SU-DHL-6 (cell line): Measurements from ENCODE around the gene ADGRD2.
A peak's percentile ranks its signal among the peaks of the same experiment; 100 is the strongest.

Source experiments
- H2AFZ ChIP-seq: fragments of 200-600 bp; sonication (generic); 2 replicates; pipeline ENCODE4 v1.6.1; 2014; ENCODE audit warnings: low read depth, mild to moderate bottlenecking, moderate library complexity, mixed read lengths, antibody characterized with exemption, low read length; ENCODE audit not compliant: severe bottlenecking
- H3F3A ChIP-seq: fragments of 200-600 bp; shearing (Covaris generic); 2 replicates; pipeline ENCODE4 v1.6.0; 2016; ENCODE audit warnings: antibody characterized with exemption, mild to moderate bottlenecking; ENCODE audit not compliant: insufficient read depth
- H3K27ac ChIP-seq: fragments of 200-600 bp; sonication (generic); 2 replicates; pipeline ENCODE4 v1.5.1; 2016; ENCODE audit warnings: low read depth, mild to moderate bottlenecking, low read length, moderate library complexity, mixed read lengths
- H3K27me3 ChIP-seq: fragments of 200-600 bp; sonication (generic), shearing (Covaris generic); 2 replicates; pipeline ENCODE4 v1.6.0; 2014; ENCODE audit warnings: mild to moderate bottlenecking, low read length
- H3K36me3 ChIP-seq: fragments of 200-600 bp; sonication (generic); 2 replicates; pipeline ENCODE4 v1.6.1; 2014; ENCODE audit warnings: mild to moderate bottlenecking, low read length, mixed read lengths
- H3K4me2 ChIP-seq: fragments of 300-600, 200-600 bp; shearing (Covaris generic), sonication (generic); 2 replicates; pipeline ENCODE4 v1.6.0; 2014; ENCODE audit warnings: low read length, low read depth, mild to moderate bottlenecking; ENCODE audit not compliant: poor library complexity, severe bottlenecking
- H3K4me3 ChIP-seq: fragments of 200-600 bp; sonication (generic); 2 replicates; pipeline ENCODE4 v1.5.1; 2014; ENCODE audit warnings: antibody characterized with exemption, low read length, mild to moderate bottlenecking, mixed read lengths; ENCODE audit not compliant: insufficient read depth, poor library complexity, severe bottlenecking
- H3K79me2 ChIP-seq: fragments of 200-600 bp; sonication (generic); 2 replicates; pipeline ENCODE4 v1.6.1; 2014; ENCODE audit warnings: mild to moderate bottlenecking, low read length, moderate library complexity; ENCODE audit not compliant: insufficient read depth
- H3K9ac ChIP-seq: fragments of 200-600 bp; sonication (generic); 2 replicates; pipeline ENCODE4 v1.7.0; 2014; ENCODE audit warnings: mild to moderate bottlenecking, low read length
- H3K9me2 ChIP-seq: fragments of 200-600 bp; sonication (generic); replicated peaks from 2 replicates; pipeline ENCODE4 v1.6.1; 2014; ENCODE audit warnings: low read length; ENCODE audit not compliant: insufficient read depth
- H3K9me3 ChIP-seq: fragments of 200-600 bp; sonication (generic); 2 replicates; pipeline ENCODE4 v1.6.1; 2014; ENCODE audit warnings: low read length, mixed read lengths; ENCODE audit not compliant: insufficient read depth
- H4K20me1 ChIP-seq: fragments of 200-600 bp; sonication (generic); 2 replicates; pipeline ENCODE4 v1.6.1; 2014; ENCODE audit warnings: low read depth, mild to moderate bottlenecking, antibody characterized with exemption, low read length, moderate library complexity, mixed read lengths
- EZH2phosphoT487 ChIP-seq: fragments of 200-600 bp; sonication (generic), shearing (Covaris generic); conservative IDR thresholded peaks from 2 replicates; pipeline ENCODE4 v1.6.1; 2018; ENCODE audit warnings: mild to moderate bottlenecking, antibody characterized with exemption, low read length, moderate library complexity, mixed read lengths
- TF ChIP-seq, protein P1 (sequence below): fragments of 200-600 bp; sonication (generic); IDR thresholded peaks from one replicate; pipeline ENCODE4 v1.5.1; 2017; ENCODE audit warnings: antibody characterized with exemption, mild to moderate bottlenecking, low read length, moderate library complexity; ENCODE audit not compliant: insufficient read depth, poor library complexity, severe bottlenecking

ADGRD2 gene

DNA sequence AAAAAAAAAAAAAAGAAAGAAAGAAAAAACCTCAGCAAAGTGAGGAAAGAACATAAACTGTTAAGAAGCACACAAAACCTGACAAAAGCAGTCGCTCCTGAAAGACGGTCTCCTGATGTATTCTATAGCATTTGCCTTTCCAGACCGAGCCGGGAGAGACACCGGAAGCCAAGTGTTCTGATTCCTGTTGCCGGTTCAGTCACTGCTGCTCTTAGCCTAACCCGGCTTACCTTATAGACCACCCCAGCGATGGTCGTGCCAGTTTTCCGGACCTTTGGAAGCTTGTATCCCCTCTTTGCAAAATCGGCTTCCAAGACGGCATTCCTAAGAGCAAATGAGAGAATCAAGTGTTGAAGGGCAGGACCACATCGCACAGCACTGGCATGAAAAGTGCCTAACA lies 35.6 kb upstream of the ADGRD2 start:
- 0 out of 2 replicates have a peak, but pooled peaks cover 5% of the 10 kb centered on the region for H3K9me3 ChIP-seq

DNA sequence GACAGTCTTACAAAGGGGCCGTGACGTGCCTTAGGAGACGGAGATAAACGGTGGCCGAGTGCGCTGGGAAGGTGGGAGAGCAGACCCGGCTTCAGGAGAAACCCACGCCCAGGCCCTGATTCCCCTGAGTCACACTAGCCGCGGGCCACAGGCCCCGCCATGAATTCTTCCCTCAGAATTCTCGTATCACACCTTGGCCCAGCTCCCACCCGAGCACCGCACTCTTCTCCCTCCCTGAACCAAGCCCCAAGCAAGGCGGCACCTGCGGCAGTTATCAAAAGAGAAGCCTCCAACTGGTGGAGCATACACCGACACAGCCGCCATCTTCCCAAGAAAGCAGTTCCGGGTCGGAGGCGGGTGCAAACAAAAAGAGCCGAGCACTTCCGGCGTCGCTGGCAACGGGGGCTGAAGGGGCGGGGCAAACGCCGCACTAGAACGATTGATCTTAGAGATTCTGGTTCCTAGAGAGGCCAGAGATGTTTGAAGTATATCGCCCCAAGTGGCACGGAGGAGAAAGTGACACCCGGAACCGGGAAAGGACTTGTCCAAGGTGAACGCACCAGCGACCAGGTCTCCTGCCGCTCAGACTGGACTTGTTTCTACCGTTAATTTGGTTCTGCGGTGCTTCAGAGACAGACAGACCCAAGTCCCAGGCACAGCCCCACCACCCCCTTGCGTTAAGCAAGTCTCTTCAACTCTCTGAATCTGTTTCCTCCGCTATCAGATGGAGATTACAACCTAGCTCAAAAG lies 35.0 kb upstream of the ADGRD2 start, which contains the start of gene PSMB7:
Gene PSMB7, minus strand, starts transcription at position 341 of the 750 bp plus-strand sequence. Its CDS starts 17 bp downstream, at position 324.
- TF ChIP-seq EZH2phosphoT487, result no peak
- TF ChIP-seq, protein P1, sequence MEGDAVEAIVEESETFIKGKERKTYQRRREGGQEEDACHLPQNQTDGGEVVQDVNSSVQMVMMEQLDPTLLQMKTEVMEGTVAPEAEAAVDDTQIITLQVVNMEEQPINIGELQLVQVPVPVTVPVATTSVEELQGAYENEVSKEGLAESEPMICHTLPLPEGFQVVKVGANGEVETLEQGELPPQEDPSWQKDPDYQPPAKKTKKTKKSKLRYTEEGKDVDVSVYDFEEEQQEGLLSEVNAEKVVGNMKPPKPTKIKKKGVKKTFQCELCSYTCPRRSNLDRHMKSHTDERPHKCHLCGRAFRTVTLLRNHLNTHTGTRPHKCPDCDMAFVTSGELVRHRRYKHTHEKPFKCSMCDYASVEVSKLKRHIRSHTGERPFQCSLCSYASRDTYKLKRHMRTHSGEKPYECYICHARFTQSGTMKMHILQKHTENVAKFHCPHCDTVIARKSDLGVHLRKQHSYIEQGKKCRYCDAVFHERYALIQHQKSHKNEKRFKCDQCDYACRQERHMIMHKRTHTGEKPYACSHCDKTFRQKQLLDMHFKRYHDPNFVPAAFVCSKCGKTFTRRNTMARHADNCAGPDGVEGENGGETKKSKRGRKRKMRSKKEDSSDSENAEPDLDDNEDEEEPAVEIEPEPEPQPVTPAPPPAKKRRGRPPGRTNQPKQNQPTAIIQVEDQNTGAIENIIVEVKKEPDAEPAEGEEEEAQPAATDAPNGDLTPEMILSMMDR, result peak; percentile 75
- peaks cover 19% of the 10 kb centered on the region for H3K79me2 ChIP-seq
- no peaks in the 10 kb centered on the region for H3F3A ChIP-seq
- no peaks in the 10 kb centered on the region for H3K9me2 ChIP-seq
- no peak within 1 kb of the TSS for H3K27ac ChIP-seq
- H3K36me3 ChIP-seq, result peaks cover 22% of the 10 kb centered on the region
- H3K4me2 ChIP-seq, result peak within 1 kb of the TSS; percentile 72
- peak within 1 kb of the TSS; percentile 99 for H2AFZ ChIP-seq
- H3K9ac ChIP-seq, result peak within 1 kb of the TSS; percentile 67
- H3K9me3 ChIP-seq, result 0 out of 2 replicates have a peak, but pooled peaks cover 5% of the 10 kb centered on the region
- peak within 1 kb of the TSS; percentile 87 for H3K4me3 ChIP-seq
- H3K27me3 ChIP-seq, result no peaks in the 10 kb centered on the region
- no peaks in the 10 kb centered on the region for H4K20me1 ChIP-seq

More for the DNA sequence above, 35.6 kb upstream of the ADGRD2 start:
- Histone ChIP-seq H4K20me1 (no peaks in the 10 kb centered on the region), H3F3A (no peaks in the 10 kb centered on the region), H3K4me3 (peak overlapping the region; percentile 87), H3K36me3 (peaks cover 22% of the 10 kb centered on the region), H3K9ac (peak overlapping the region; percentile 67), H3K27ac (no peak overlapping the region), H2AFZ (no peak overlapping the region), H3K27me3 (no peaks in the 10 kb centered on the region), H3K79me2 (peaks cover 19% of the 10 kb centered on the region), H3K4me2 (peak overlapping the region; percentile 72), H3K9me2 (no peaks in the 10 kb centered on the region)
- TF ChIP-seq, protein P1, result no peak
- TF ChIP-seq EZH2phosphoT487, result no peak

DNA sequence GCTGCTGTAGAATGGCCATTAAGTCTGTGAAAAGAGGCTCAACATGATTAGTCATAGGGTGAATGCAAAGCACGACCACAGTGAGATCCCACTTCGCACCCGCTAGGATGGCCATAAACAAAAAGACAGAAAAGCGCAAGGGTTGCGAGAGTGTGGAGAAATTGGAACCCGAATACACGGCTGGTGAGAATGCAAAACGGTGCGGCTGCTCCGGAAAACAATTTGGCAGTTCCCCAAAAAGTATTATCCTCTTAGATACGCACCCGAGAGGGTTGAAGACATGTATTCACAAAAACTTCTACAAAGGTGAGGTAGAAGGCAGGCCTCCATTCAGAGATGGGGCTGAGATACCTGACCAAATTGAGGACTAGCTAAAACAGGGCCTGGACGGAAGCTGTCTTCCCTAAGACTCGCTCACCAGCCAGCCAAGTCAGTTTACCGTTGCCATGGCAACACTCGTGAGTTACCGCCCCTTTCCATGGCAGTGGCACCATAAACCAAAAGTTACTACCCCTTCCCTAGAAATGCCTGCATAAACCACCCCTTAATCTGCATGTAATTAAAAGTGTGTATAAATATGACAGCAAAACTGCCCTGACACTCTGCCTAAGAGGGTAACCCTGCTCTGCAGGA lies 34.3 kb upstream of the ADGRD2 start:
- TF ChIP-seq, protein P1, result no peak
- no peak for TF ChIP-seq EZH2phosphoT487
- no peaks in the 10 kb centered on the region for H3F3A ChIP-seq
- no peak overlapping the region for H3K9ac ChIP-seq
- peak overlapping the region; percentile 40 for H3K4me3 ChIP-seq
- H3K36me3 ChIP-seq, result peaks cover 18% of the 10 kb centered on the region
- 0 out of 2 replicates have a peak, but pooled peaks cover 5% of the 10 kb centered on the region for H3K9me3 ChIP-seq
- peak overlapping the region; percentile 39 for H3K4me2 ChIP-seq
- peaks cover 19% of the 10 kb centered on the region for H3K79me2 ChIP-seq
- no peaks in the 10 kb centered on the region for H3K27me3 ChIP-seq
- no peaks in the 10 kb centered on the region for H4K20me1 ChIP-seq
- H3K9me2 ChIP-seq, result no peaks in the 10 kb centered on the region
- no peak overlapping the region for H3K27ac ChIP-seq
- H2AFZ ChIP-seq, result peak overlapping the region; percentile 99
